GM12878 (cell line): Measurements from ENCODE around the gene ANK2.

Experiments used
- CTCF ChIP-seq, 3 experiments: IDR thresholded peaks in 2 of 3; conservative IDR thresholded peaks in 1 of 3; 2 replicates each; pipeline ENCODE4 v1.5.1; 2011; ENCODE audit warnings: low read depth in 3 of 3, low read length in 3 of 3, mild to moderate bottlenecking in 3 of 3, control low read depth in 2 of 3, moderate library complexity in 2 of 3, inconsistent platforms in 1 of 3, mixed read lengths in 1 of 3; ENCODE audit not compliant: control insufficient read depth in 2 of 3, insufficient read depth in 1 of 3; ENCODE audit errors: extremely low read depth in 1 of 3
- DPF2 ChIP-seq: fragments of 450-650 bp; IDR thresholded peaks from 2 replicates; pipeline ENCODE4 v1.6.1; 2017; ENCODE audit warnings: mild to moderate bottlenecking
- FOS ChIP-seq: IDR thresholded peaks from 3 replicates; pipeline ENCODE4 v1.6.1; 2011; ENCODE audit warnings: borderline replicate concordance; ENCODE audit not compliant: insufficient read length; ENCODE audit errors: extremely low read depth
- MYC ChIP-seq: IDR thresholded peaks from 2 replicates; pipeline ENCODE4 v1.6.1; 2011; ENCODE audit warnings: mild to moderate bottlenecking, low read length, moderate library complexity, inconsistent platforms; ENCODE audit not compliant: insufficient read depth, insufficient replicate concordance, insufficient read length, severe bottlenecking
- NR2C1 ChIP-seq: fragments of 450-650 bp; IDR thresholded peaks from 2 replicates; pipeline ENCODE4 v1.6.1; 2017; ENCODE audit warnings: antibody characterized with exemption, mild to moderate bottlenecking, moderate library complexity
- SIN3A ChIP-seq: IDR thresholded peaks from 2 replicates; pipeline ENCODE4 v1.6.1; 2012; ENCODE audit warnings: low read depth, low read length, improper control_type of control experiment
- TBL1XR1 ChIP-seq: IDR thresholded peaks from 2 replicates; pipeline ENCODE4 v1.6.1; 2012; ENCODE audit warnings: low read depth, low read length, improper control_type of control experiment
- ZNF274 ChIP-seq: IDR thresholded peaks from one replicate; pipeline ENCODE4 v1.8.0; 2011; ENCODE audit not compliant: insufficient read length, insufficient read depth
- TF ChIP-seq, protein P1 (sequence below): IDR thresholded peaks from 2 replicates; pipeline ENCODE4 v1.6.1; 2012; ENCODE audit warnings: low read length, inconsistent platforms
- TF ChIP-seq, protein P2 (sequence below): IDR thresholded peaks from 2 replicates; pipeline ENCODE4 v1.6.1; 2012; ENCODE audit warnings: low read depth, low read length, improper control_type of control experiment
- TF ChIP-seq, protein P3 (sequence below): fragments of 150-350 bp; IDR thresholded peaks from 2 replicates; pipeline ENCODE4 v1.6.1; 2016; ENCODE audit warnings: low read depth, low read length

DNA sequence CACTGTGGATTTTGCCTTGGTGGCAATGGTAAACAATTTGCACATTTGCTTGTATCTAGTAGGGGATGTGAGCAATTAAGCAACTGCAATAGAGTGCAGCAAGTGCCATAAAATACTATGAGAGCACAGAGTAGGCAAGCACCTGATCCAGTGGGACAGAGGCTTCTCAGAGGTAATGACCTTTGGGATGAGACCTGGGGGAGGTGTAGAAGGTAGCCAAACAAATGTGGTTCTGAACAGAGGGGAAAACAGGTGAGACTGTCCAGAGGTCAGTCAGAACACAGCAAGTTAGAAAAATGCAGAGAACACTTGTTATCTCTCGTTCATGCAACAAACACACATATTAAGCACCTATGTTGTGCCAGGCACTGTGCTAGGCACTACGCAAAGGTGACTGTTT is 21.4 kb upstream of the ANK2 start:
- TF ChIP-seq MYC: no peak
- no peak for TF ChIP-seq ZNF274
- TF ChIP-seq CTCF (IDR thresholded peaks at IDR 0.05 in 2 of 3, conservative IDR thresholded peaks at IDR 0.05 in 1 of 3; ENCODE audit: control insufficient read depth in 2 of 3, extremely low read depth in 1 of 3, insufficient read depth in 1 of 3, low read depth in 3 of 3, low read length in 3 of 3): no peak
- TF ChIP-seq, protein P1, sequence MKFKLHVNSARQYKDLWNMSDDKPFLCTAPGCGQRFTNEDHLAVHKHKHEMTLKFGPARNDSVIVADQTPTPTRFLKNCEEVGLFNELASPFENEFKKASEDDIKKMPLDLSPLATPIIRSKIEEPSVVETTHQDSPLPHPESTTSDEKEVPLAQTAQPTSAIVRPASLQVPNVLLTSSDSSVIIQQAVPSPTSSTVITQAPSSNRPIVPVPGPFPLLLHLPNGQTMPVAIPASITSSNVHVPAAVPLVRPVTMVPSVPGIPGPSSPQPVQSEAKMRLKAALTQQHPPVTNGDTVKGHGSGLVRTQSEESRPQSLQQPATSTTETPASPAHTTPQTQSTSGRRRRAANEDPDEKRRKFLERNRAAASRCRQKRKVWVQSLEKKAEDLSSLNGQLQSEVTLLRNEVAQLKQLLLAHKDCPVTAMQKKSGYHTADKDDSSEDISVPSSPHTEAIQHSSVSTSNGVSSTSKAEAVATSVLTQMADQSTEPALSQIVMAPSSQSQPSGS: no peak
- TF ChIP-seq TBL1XR1: no peak
- TF ChIP-seq, protein P2, sequence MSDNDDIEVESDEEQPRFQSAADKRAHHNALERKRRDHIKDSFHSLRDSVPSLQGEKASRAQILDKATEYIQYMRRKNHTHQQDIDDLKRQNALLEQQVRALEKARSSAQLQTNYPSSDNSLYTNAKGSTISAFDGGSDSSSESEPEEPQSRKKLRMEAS: no peak
- no peak for TF ChIP-seq DPF2
- no peak for TF ChIP-seq NR2C1
- TF ChIP-seq FOS: no peak
- TF ChIP-seq, protein P3, sequence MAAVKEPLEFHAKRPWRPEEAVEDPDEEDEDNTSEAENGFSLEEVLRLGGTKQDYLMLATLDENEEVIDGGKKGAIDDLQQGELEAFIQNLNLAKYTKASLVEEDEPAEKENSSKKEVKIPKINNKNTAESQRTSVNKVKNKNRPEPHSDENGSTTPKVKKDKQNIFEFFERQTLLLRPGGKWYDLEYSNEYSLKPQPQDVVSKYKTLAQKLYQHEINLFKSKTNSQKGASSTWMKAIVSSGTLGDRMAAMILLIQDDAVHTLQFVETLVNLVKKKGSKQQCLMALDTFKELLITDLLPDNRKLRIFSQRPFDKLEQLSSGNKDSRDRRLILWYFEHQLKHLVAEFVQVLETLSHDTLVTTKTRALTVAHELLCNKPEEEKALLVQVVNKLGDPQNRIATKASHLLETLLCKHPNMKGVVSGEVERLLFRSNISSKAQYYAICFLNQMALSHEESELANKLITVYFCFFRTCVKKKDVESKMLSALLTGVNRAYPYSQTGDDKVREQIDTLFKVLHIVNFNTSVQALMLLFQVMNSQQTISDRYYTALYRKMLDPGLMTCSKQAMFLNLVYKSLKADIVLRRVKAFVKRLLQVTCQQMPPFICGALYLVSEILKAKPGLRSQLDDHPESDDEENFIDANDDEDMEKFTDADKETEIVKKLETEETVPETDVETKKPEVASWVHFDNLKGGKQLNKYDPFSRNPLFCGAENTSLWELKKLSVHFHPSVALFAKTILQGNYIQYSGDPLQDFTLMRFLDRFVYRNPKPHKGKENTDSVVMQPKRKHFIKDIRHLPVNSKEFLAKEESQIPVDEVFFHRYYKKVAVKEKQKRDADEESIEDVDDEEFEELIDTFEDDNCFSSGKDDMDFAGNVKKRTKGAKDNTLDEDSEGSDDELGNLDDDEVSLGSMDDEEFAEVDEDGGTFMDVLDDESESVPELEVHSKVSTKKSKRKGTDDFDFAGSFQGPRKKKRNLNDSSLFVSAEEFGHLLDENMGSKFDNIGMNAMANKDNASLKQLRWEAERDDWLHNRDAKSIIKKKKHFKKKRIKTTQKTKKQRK: no peak
- no peak for TF ChIP-seq SIN3A
